DND-41 (cell line): Measurements from ENCODE around the gene SRPK2.
"Not testable (repeated sequence)": the region's sequence is repeated elsewhere in the genome, so short reads cannot be mapped to it uniquely, and the experiment has no call there.

Source experiments
- ATAC-seq: fragments of 200-7000 bp; cut with Tn5 transposase; 3 replicates; pipeline ENCODE4 v1.9.1; 2021; ENCODE audit warnings: low read depth; ENCODE audit not compliant: insufficient read depth
- DNase-seq: peaks from one replicate; pipeline ENCODE4 v3.0.0-alpha.2; 2020
- H2AFZ ChIP-seq: 2 replicates; pipeline ENCODE4 v1.6.0; 2012; ENCODE audit warnings: low read depth, low read length
- H3K27ac ChIP-seq: 2 replicates; pipeline ENCODE4 v1.5.1; 2012; ENCODE audit warnings: low read length, inconsistent platforms
- H3K27me3 ChIP-seq: fragments of 200-600 bp; sonication (generic); 2 replicates; pipeline ENCODE4 v1.6.0; 2012; ENCODE audit warnings: low read length, mild to moderate bottlenecking, inconsistent platforms; ENCODE audit not compliant: insufficient read depth, poor library complexity
- H3K36me3 ChIP-seq: 2 replicates; pipeline ENCODE4 v1.5.1; 2012; ENCODE audit warnings: low read length, inconsistent platforms; ENCODE audit not compliant: insufficient read depth
- H3K4me1 ChIP-seq: 2 replicates; pipeline ENCODE4 v1.5.1; 2012; ENCODE audit warnings: mild to moderate bottlenecking, low read length; ENCODE audit not compliant: insufficient read depth
- H3K4me2 ChIP-seq: 2 replicates; pipeline ENCODE4 v1.6.0; 2012; ENCODE audit warnings: mild to moderate bottlenecking, moderate library complexity, low read length, inconsistent platforms; ENCODE audit not compliant: insufficient read depth
- H3K4me3 ChIP-seq, 2 experiments: fragments of 200-600 bp in 1 of 2; shearing (Covaris generic) in 1 of 2; 2 replicates each; pipeline ENCODE4 v1.5.1; 2012 to 2016; ENCODE audit warnings: inconsistent platforms in 2 of 2, low read length in 2 of 2, mild to moderate bottlenecking in 2 of 2, low read depth in 1 of 2, moderate library complexity in 1 of 2
- H3K79me2 ChIP-seq: 2 replicates; pipeline ENCODE4 v1.6.0; 2012; ENCODE audit warnings: low read length, inconsistent platforms; ENCODE audit not compliant: insufficient read depth
- H3K9ac ChIP-seq: 2 replicates; pipeline ENCODE4 v1.6.0; 2012; ENCODE audit warnings: low read depth, mild to moderate bottlenecking, inconsistent platforms, low read length, moderate library complexity
- H3K9me3 ChIP-seq: 2 replicates; pipeline ENCODE4 v1.5.1; 2012; ENCODE audit warnings: low read length, moderate library complexity, mild to moderate bottlenecking, inconsistent platforms; ENCODE audit not compliant: insufficient read depth, severe bottlenecking
- H4K20me1 ChIP-seq: 2 replicates; pipeline ENCODE4 v1.6.0; 2012; ENCODE audit warnings: low read length; ENCODE audit not compliant: insufficient read depth
- EZH2 ChIP-seq: IDR thresholded peaks from 3 replicates; pipeline ENCODE4 v1.6.1; 2012; ENCODE audit warnings: borderline replicate concordance, low read depth, mild to moderate bottlenecking, moderate library complexity, low read length, inconsistent platforms; ENCODE audit not compliant: severe bottlenecking
- TF ChIP-seq, protein P1 (sequence below): IDR thresholded peaks from 2 replicates; pipeline ENCODE4 v1.5.1; 2012; ENCODE audit warnings: borderline replicate concordance, low read length, moderate library complexity, mild to moderate bottlenecking; ENCODE audit not compliant: poor library complexity, severe bottlenecking; ENCODE audit errors: extremely low read depth

Gene SRPK2

GRCh38 chr7:105365541-105366534 lies 22.9 kb downstream of the SRPK2 start:
- peaks cover 91% of the 10 kb centered on the region for H3K79me2 ChIP-seq

DNA sequence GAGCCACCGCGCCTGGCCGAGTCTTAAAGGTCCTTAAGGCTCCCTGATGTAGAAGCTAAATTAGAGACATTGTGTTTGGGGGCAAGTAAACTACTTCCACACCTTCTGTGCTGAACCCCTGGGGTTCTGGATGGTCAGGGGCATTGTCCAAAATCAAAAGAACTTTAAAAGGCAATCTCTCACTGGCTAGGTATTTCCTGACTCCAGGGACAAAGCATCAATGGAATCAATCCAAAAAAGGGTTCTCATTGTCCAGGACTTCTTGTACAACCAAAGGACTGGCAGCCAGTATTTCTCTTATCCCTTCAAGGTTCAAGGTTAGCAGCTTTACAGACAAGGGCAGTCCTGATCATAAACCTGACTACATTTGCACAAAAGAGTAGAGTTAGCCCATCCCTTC lies 24.0 kb downstream of the SRPK2 start:
- Histone ChIP-seq H3K36me3 (no peaks in the 10 kb centered on the region), H3K27ac (no peak overlapping the region), H3K9me3 (no peaks in the 10 kb centered on the region), H2AFZ (no peak overlapping the region), H3K4me1 (peaks cover 4% of the 10 kb centered on the region; the same call in 1 of the 2 replicates), H4K20me1 (peaks cover 23% of the 10 kb centered on the region; the same call in 1 of the 2 replicates), H3K4me2 (no peak overlapping the region), H3K9ac (no peak overlapping the region), H3K4me3 (no peak overlapping the region), H3K27me3 (no peaks in the 10 kb centered on the region), H3K79me2 (peaks cover 91% of the 10 kb centered on the region)
- no peak for ATAC-seq
- no peak for DNase-seq
- TF ChIP-seq, protein P1, sequence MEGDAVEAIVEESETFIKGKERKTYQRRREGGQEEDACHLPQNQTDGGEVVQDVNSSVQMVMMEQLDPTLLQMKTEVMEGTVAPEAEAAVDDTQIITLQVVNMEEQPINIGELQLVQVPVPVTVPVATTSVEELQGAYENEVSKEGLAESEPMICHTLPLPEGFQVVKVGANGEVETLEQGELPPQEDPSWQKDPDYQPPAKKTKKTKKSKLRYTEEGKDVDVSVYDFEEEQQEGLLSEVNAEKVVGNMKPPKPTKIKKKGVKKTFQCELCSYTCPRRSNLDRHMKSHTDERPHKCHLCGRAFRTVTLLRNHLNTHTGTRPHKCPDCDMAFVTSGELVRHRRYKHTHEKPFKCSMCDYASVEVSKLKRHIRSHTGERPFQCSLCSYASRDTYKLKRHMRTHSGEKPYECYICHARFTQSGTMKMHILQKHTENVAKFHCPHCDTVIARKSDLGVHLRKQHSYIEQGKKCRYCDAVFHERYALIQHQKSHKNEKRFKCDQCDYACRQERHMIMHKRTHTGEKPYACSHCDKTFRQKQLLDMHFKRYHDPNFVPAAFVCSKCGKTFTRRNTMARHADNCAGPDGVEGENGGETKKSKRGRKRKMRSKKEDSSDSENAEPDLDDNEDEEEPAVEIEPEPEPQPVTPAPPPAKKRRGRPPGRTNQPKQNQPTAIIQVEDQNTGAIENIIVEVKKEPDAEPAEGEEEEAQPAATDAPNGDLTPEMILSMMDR, result no peak
- TF ChIP-seq EZH2, result no peak

More at GRCh38 chr7:105365541-105366534, 22.9 kb downstream of the SRPK2 start:
- Histone ChIP-seq H2AFZ (no peak overlapping the region), H3K27ac (no peak overlapping the region), H4K20me1 (peaks cover 30% of the 10 kb centered on the region; the same call in 1 of the 2 replicates), H3K4me1 (peaks cover 4% of the 10 kb centered on the region; the same call in 1 of the 2 replicates), H3K4me2 (no peak overlapping the region), H3K27me3 (no peaks in the 10 kb centered on the region), H3K4me3 (no peak overlapping the region), H3K9me3 (no peaks in the 10 kb centered on the region), H3K36me3 (no peaks in the 10 kb centered on the region), H3K9ac (no peak overlapping the region)
- no peak for ATAC-seq
- no peak for DNase-seq
- TF ChIP-seq, protein P1, result no peak
- TF ChIP-seq EZH2, result no peak

DNA sequence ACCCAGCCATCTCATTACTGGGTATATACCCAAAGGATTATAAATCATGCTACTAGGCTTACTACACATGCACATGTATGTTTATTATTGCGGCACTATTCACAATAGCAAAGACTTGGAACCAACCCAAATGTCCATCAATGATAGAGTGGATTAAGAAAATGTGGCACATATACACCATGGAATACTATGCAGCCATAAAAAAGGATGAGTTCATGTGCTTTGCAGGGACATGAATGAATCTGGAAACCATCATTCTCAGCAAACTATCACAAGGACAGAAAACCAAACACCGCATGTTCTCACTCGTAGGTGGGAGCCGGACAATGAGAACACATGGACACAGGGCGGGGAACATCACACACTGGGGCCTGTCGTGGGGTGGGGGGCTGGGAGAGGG lies 25.1 kb downstream of the SRPK2 start:
- H3K4me2 ChIP-seq, H3K9me3 ChIP-seq, H3K9ac ChIP-seq, H3K27me3 ChIP-seq, ATAC-seq, H3K4me1 ChIP-seq, DNase-seq, H2AFZ ChIP-seq, H3K4me3 ChIP-seq, H3K36me3 ChIP-seq, H3K27ac ChIP-seq: not testable (repeated sequence)
- H3K79me2 ChIP-seq, result peaks cover 92% of the 10 kb centered on the region
- peaks cover 15% of the 10 kb centered on the region; the same call in 1 of the 2 replicates for H4K20me1 ChIP-seq

- H3K4me2 ChIP-seq, H2AFZ ChIP-seq, H3K4me1 ChIP-seq, H3K4me3 ChIP-seq, H3K9me3 ChIP-seq, ATAC-seq, DNase-seq, H3K36me3 ChIP-seq, H3K9ac ChIP-seq, H3K27me3 ChIP-seq, H3K27ac ChIP-seq: not testable (repeated sequence)
- H3K79me2 ChIP-seq, result peaks cover 92% of the 10 kb centered on the region
- peaks cover 19% of the 10 kb centered on the region; the same call in 1 of the 2 replicates for H4K20me1 ChIP-seq
Measured at GRCh38 chr7:105362685-105363084, 26.0 kb downstream of the SRPK2 start.

GRCh38 chr7:105361995-105362394 lies 26.7 kb downstream of the SRPK2 start:
- H3K27me3 ChIP-seq, H3K9me3 ChIP-seq, H3K4me3 ChIP-seq, H2AFZ ChIP-seq, H3K4me2 ChIP-seq, H3K9ac ChIP-seq, H3K4me1 ChIP-seq, ATAC-seq, H3K36me3 ChIP-seq, H3K27ac ChIP-seq, DNase-seq: not testable (repeated sequence)
- Histone ChIP-seq H3K79me2 (peaks cover 92% of the 10 kb centered on the region), H4K20me1 (peaks cover 14% of the 10 kb centered on the region; the same call in 1 of the 2 replicates)

DNA sequence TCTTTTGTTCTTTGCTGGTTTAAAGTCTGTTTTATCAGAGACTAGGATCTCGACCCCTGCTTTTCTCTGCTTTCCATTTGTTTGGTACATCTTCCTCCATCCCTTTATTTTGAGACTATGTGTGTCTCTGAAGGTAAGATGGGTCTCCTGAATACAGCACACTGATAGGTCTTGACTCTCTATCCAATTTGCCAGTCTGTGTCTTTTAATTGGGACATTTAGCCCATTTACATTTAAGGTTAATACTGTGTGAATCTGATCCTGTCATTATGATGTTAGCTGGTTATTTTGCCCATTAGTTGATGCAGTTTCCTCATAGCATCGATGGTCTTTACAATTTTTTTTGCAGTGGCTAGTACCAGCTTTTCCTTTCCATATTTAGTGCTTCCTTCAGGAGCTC lies 28.6 kb downstream of the SRPK2 start:
- H3K9ac ChIP-seq, H3K27ac ChIP-seq, H3K4me3 ChIP-seq, H3K9me3 ChIP-seq, ATAC-seq, DNase-seq, H2AFZ ChIP-seq, H3K36me3 ChIP-seq, H3K27me3 ChIP-seq, H3K4me2 ChIP-seq: not testable (repeated sequence)
- peaks cover 17% of the 10 kb centered on the region for H3K4me1 ChIP-seq
- peaks cover 18% of the 10 kb centered on the region; the same call in 1 of the 2 replicates for H4K20me1 ChIP-seq
- peaks cover 93% of the 10 kb centered on the region for H3K79me2 ChIP-seq
